Measurements from ENCODE around the gene FABP6. TPM values are rescaled to one million over a fixed set of nuclear protein-coding genes. Genes with fewer than 3 reads are reported as not detected.

Gene FABP6
- total and polyA plus RNA-seq, 2 donors from 2014 or later = not detected

DNA sequence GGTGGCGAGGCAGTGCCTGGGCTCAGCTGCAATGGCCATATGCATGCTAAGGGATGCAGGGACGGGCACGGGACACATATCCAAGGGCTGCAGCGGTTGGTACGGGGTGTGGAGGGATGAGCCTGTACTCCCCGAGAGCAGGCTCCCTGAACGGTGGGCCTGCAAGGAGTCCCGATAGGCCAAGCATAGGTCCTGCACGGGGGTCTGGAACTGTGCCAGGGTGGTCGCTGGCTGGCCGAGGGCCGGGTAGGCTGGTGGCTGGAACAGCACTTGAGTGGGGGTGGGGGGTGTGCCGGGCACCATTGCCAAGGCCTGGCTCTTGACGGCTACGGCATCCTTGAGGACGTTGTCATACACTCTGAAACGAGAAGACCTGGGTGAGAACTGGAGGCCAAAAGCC lies 24.1 kb downstream of the FABP6 start:
- intact Hi-C loops (cut with DNase I) = no loop called here
- Histone ChIP-seq H3K27me3 (ENCODE audit: control insufficient read depth, insufficient read depth, low read length) (no peaks in the 10 kb centered on the region), H3K4me3 (ENCODE audit: low read length in 3 of 3) (no peak overlapping the region), H3K9ac (ENCODE audit: low read length in 3 of 3) (no peak overlapping the region), H3K9me3 (ENCODE audit: control insufficient read depth in 2 of 3, insufficient read depth in 1 of 3, low read length in 3 of 3) (no peaks in the 10 kb centered on the region), H3K4me1 (ENCODE audit: control insufficient read depth in 2 of 3, insufficient read depth in 2 of 3, low read depth in 1 of 3, low read length in 3 of 3) (no peaks in the 10 kb centered on the region), H3K27ac (ENCODE audit: low read depth in 2 of 2, low read length in 2 of 2) (no peak overlapping the region), H3K36me3 (ENCODE audit: control insufficient read depth in 2 of 3, insufficient read depth in 3 of 3, low read length in 3 of 3) (peaks cover 0 to 15% (median 2%) of the 10 kb centered on the region in 3 donors)
- FAIRE-seq (no peak), DNase-seq (no peak)
- TF ChIP-seq, protein P1, sequence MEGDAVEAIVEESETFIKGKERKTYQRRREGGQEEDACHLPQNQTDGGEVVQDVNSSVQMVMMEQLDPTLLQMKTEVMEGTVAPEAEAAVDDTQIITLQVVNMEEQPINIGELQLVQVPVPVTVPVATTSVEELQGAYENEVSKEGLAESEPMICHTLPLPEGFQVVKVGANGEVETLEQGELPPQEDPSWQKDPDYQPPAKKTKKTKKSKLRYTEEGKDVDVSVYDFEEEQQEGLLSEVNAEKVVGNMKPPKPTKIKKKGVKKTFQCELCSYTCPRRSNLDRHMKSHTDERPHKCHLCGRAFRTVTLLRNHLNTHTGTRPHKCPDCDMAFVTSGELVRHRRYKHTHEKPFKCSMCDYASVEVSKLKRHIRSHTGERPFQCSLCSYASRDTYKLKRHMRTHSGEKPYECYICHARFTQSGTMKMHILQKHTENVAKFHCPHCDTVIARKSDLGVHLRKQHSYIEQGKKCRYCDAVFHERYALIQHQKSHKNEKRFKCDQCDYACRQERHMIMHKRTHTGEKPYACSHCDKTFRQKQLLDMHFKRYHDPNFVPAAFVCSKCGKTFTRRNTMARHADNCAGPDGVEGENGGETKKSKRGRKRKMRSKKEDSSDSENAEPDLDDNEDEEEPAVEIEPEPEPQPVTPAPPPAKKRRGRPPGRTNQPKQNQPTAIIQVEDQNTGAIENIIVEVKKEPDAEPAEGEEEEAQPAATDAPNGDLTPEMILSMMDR (IDR thresholded peaks at IDR 0.05; ENCODE audit: borderline replicate concordance, extremely low read depth, insufficient read depth) = no peak

DNA sequence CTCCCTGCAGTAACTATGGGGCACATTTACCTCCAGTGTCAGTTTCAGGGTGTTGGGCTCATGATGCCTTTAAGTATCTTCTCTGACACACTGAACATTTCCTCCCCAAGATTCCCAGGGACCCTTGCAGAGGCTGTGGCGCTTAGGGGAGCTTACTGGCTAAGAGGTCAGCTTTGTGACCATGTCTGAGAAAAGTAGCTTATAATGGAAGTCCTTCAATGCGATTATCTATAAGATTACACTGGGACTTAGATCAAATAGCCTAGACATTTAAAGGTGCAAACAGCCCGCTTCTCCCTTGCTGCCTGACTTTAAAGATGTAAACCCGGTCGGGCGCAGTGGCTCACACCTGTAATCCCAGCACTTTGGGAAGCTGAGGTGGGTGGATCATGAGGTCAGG lies 25.4 kb downstream of the FABP6 start:
- Histone ChIP-seq H3K4me3 (ENCODE audit: low read length in 3 of 3) (no peak overlapping the region), H3K27ac (ENCODE audit: low read depth in 2 of 2, low read length in 2 of 2) (no peak overlapping the region)
- intact Hi-C loops (cut with DNase I) = no loop called here

DNA sequence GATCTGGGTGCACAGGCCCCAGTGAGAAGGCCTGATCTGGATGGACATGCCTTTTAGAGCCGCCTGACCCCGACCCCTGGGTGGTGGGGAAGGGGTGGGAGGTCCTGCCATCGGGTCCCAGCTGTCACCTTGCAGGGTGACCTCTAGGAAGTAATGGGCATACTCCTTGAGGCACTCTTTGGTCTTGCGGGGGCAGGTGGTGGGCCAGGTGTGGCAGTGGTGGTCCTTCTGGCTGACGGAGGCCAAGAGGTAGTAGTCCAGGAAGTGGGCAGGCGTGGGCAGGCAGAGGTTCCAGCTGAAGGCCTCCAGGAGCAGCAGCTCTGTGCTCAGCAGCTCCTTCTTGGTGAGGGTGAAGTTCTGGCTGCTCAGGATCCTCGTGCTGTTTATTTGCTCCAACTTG lies 30.0 kb downstream of the FABP6 start:
- TF ChIP-seq, protein P1 (IDR thresholded peaks at IDR 0.05; ENCODE audit: borderline replicate concordance, extremely low read depth, insufficient read depth) = no peak
- peaks cover 0 to 5% (median 0%) of the 10 kb centered on the region in 3 donors for H3K36me3 ChIP-seq (ENCODE audit: control insufficient read depth in 2 of 3, insufficient read depth in 3 of 3, low read length in 3 of 3)
- no peak for DNase-seq
- no peak overlapping the region for H3K9ac ChIP-seq (ENCODE audit: low read length in 3 of 3)
- H3K9me3 ChIP-seq (ENCODE audit: control insufficient read depth in 2 of 3, insufficient read depth in 1 of 3, low read length in 3 of 3) = no peaks in the 10 kb centered on the region
- no peak for FAIRE-seq
- H3K27ac ChIP-seq (ENCODE audit: low read depth in 2 of 2, low read length in 2 of 2) = no peak overlapping the region
- no peak overlapping the region for H3K4me3 ChIP-seq (ENCODE audit: low read length in 3 of 3)
- H3K27me3 ChIP-seq (ENCODE audit: control insufficient read depth, insufficient read depth, low read length) = no peaks in the 10 kb centered on the region
- peaks cover 11 to 21% (median 14%) of the 10 kb centered on the region in 3 donors for H3K4me1 ChIP-seq (ENCODE audit: control insufficient read depth in 2 of 3, insufficient read depth in 2 of 3, low read depth in 1 of 3, low read length in 3 of 3)
- intact Hi-C loops (cut with DNase I) = no loop called here

More for the DNA sequence above, 25.4 kb downstream of the FABP6 start:
- Histone ChIP-seq H3K4me1 (ENCODE audit: control insufficient read depth in 2 of 3, insufficient read depth in 2 of 3, low read depth in 1 of 3, low read length in 3 of 3) (no peaks in the 10 kb centered on the region), H3K27me3 (ENCODE audit: control insufficient read depth, insufficient read depth, low read length) (no peaks in the 10 kb centered on the region), H3K36me3 (ENCODE audit: control insufficient read depth in 2 of 3, insufficient read depth in 3 of 3, low read length in 3 of 3) (peaks cover 0 to 15% (median 2%) of the 10 kb centered on the region in 3 donors), H3K9ac (ENCODE audit: low read length in 3 of 3) (no peak overlapping the region), H3K9me3 (ENCODE audit: control insufficient read depth in 2 of 3, insufficient read depth in 1 of 3, low read length in 3 of 3) (no peaks in the 10 kb centered on the region)
- FAIRE-seq (no peak), DNase-seq (no peak)
- TF ChIP-seq, protein P1 (IDR thresholded peaks at IDR 0.05; ENCODE audit: borderline replicate concordance, extremely low read depth, insufficient read depth) = no peak
